Urinary bladder (tissue), 4 donors: Measurements from ENCODE around the gene F11R. TPM values are rescaled to one million over a fixed set of nuclear protein-coding genes. Genes with fewer than 3 reads are reported as not detected.
"Not testable (repeated sequence)": the region's sequence is repeated elsewhere in the genome, so short reads cannot be mapped to it uniquely, and the experiment has no call there.

Experiments used
- DNase-seq: peaks from one replicate; pipeline ENCODE4 v3.0.0-alpha.2; 2015; ENCODE audit errors: extremely low spot score
- H3K27ac ChIP-seq: one replicate; pipeline ENCODE4 v1.5.1; 2013; ENCODE audit warnings: low read depth, mild to moderate bottlenecking, moderate library complexity
- H3K36me3 ChIP-seq: one replicate; pipeline ENCODE4 v1.6.1; 2013; ENCODE audit warnings: mild to moderate bottlenecking, moderate library complexity; ENCODE audit not compliant: insufficient read depth
- H3K4me1 ChIP-seq: one replicate; pipeline ENCODE4 v1.6.1; 2013; ENCODE audit warnings: mild to moderate bottlenecking, moderate library complexity; ENCODE audit not compliant: insufficient read depth
- H3K4me3 ChIP-seq: one replicate; pipeline ENCODE4 v1.5.1; 2013; ENCODE audit warnings: low read depth, low read length
- WGBS: extraction: QIAGEN DNeasy Blood & Tissue Kit; methylation state at CpG from one replicate; pipeline ENCODE4 v1.1.7; 2013; 5-methylcytosine and 5-hydroxymethylcytosine counted together
- polyA plus RNA-seq: library from polyadenylated mRNA; stranded (reverse); fragments of 200-250 nt; gene quantifications from one replicate; pipeline ENCODE4 v1.2.3, GENCODE V29; 2013
- total RNA-seq: library from RNA; depleted of rRNA; stranded (reverse); fragments of >200 nt; gene quantifications from one replicate; pipeline ENCODE4 v1.2.3, GENCODE V29; 2014
- donor health status: healthy with polysubstance abuse.
- donor health status: healthy.

The F11R gene
- total and polyA plus RNA-seq, 2 donors, result 23.4 to 35.2 TPM

GRCh38 chr1:160992036-160992435 lies 28.9 kb downstream of the F11R start:
- WGBS, result 91% methylated on average over 4 of the region's 4 CpGs
- H3K4me1 ChIP-seq, H3K27ac ChIP-seq, H3K4me3 ChIP-seq, H3K36me3 ChIP-seq, DNase-seq: not testable (repeated sequence)

GRCh38 chr1:160987359-160988050 lies 33.4 kb downstream of the F11R start:
- no peak for DNase-seq
- WGBS, result 63% methylated on average over 8 of the region's 8 CpGs
- H3K4me1 ChIP-seq, result no peaks in the 10 kb centered on the region

DNA sequence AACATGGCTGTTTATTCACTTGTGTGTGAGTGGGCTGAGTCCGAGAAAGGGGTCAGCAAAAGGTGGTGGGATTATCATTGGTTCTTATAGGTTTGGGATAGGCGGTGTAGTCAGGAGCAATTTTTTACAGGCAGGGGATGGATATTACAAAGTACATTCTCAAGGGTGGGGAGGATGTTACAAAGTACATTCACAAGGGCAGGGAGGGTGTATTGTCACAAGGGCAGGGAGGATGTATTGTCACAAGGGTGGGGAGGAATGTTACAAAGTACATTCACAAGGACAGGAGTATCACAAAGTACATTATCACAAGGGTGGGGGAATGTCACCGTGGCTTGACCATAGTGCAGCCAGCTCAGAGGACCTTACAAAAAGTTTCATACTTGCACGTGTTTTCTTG lies 35.2 kb downstream of the F11R start:
- whole genome bisulfite sequencing, result 91% methylated on average over 4 of the region's 4 CpGs
- no peak overlapping the region for H3K27ac ChIP-seq

More at GRCh38 chr1:160987359-160988050, 33.4 kb downstream of the F11R start:
- no peak overlapping the region for H3K27ac ChIP-seq
- H3K4me3 ChIP-seq, result no peak overlapping the region
- no peaks in the 10 kb centered on the region for H3K36me3 ChIP-seq

GRCh38 chr1:160981584-160982411 lies 39.2 kb downstream of the F11R start:
- Histone ChIP-seq H3K4me3 (no peak overlapping the region), H3K27ac (no peak overlapping the region), H3K36me3 (no peaks in the 10 kb centered on the region), H3K4me1 (no peaks in the 10 kb centered on the region)
- no peak for DNase-seq
- 5% methylated on average over 42 of the region's 42 CpGs for WGBS

More for the DNA sequence above, 35.2 kb downstream of the F11R start:
- no peaks in the 10 kb centered on the region for H3K36me3 ChIP-seq
- DNase-seq, result no peak
- H3K4me1 ChIP-seq, result no peaks in the 10 kb centered on the region
- H3K4me3 ChIP-seq, result no peak overlapping the region

GRCh38 chr1:160979286-160979685 lies 41.7 kb downstream of the F11R start:
- WGBS, result 87% methylated on average over 2 of the region's 2 CpGs
- H3K4me1 ChIP-seq, result no peaks in the 10 kb centered on the region
- H3K27ac ChIP-seq, result no peak overlapping the region
- no peak for DNase-seq
- H3K36me3 ChIP-seq, result no peaks in the 10 kb centered on the region
- H3K4me3 ChIP-seq, result no peak overlapping the region

DNA sequence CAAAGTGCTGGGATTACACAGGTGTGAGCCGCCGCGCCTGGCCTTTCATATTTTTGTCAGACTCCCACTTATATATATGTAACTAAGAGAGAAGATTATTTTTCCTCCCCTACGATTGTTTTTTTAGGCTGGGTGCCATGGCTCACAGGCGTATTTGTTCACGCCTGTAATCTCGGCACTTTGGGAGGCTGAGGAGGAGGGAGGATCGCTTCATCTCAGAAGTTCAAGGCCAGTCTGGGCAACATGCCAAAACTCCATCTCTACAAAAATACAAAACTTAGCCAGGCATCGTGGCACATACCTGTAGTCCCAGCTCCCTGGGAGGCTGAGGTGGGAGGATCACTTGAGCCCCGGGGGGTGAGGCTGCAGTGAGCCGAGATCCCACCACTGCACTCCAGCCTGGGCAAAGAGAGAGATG lies 42.4 kb downstream of the F11R start:
- H3K4me1 ChIP-seq, result no peaks in the 10 kb centered on the region
- H3K4me3 ChIP-seq, result no peak overlapping the region
- WGBS, result 66% methylated on average over 11 of the region's 11 CpGs
- no peaks in the 10 kb centered on the region for H3K36me3 ChIP-seq
- no peak overlapping the region for H3K27ac ChIP-seq
- no peak for DNase-seq

- Histone ChIP-seq H3K4me3 (no peak overlapping the region), H3K4me1 (no peaks in the 10 kb centered on the region), H3K27ac (no peak overlapping the region), H3K36me3 (no peaks in the 10 kb centered on the region)
- 93% methylated on average over 2 of the region's 2 CpGs for WGBS
- no peak for DNase-seq
These were observed 45.9 kb downstream of the F11R start for GRCh38 chr1:160975026-160975425.

- Histone ChIP-seq H3K4me1 (no peaks in the 10 kb centered on the region), H3K4me3 (no peak overlapping the region), H3K27ac (no peak overlapping the region), H3K36me3 (no peaks in the 10 kb centered on the region)
- WGBS, result 80% methylated on average over 4 of the region's 4 CpGs
- no peak for DNase-seq
These were observed 47.5 kb downstream of the F11R start for GRCh38 chr1:160973491-160973890.

DNA sequence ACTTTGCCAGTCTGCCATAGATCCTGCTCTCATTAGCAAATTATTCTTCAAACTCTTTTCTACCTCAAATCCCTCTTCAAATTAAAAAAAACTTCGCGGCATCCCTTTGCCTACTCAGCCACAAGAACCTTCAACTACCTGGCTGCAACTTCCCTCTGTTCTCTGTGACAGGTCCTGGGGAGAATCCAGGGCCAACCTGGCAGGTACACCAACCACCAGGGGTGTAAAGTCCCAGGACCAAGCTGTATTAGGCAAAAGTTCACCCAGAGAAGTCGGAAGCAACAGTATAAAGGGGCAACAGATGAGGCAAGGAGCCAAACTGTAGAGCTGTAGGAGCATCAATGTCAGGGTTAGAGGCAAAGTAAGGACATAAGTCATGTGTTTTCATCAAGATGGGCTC lies 48.0 kb downstream of the F11R start:
- Histone ChIP-seq H3K36me3 (no peaks in the 10 kb centered on the region), H3K4me3 (no peak overlapping the region), H3K4me1 (no peaks in the 10 kb centered on the region), H3K27ac (no peak overlapping the region)
- WGBS, result 45% methylated on average over 3 of the region's 3 CpGs
- DNase-seq, result no peak

DNA sequence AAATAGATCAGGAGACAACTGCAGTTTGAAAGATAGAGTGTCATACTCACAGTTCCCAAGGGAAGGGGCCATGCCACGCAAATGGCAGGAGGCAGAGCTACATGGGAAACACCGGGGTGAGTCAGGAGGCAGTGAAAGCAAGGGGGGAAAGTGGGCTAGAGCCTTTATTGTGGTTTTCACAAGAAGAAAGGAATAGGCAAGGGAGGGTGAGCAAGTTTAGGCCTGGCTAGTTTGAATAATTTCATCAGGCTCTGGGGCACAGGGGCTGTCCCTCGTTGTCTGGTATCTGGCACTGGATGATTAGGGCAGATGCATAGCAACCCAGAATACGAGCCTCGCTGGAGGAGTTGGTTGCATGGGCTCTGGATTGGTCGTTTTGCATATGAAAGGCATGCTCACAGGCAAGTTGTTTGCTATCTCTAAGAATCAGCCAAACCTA lies 49.3 kb downstream of the F11R start:
- 28% methylated on average over 6 of the region's 6 CpGs for WGBS
- Histone ChIP-seq H3K4me1 (no peaks in the 10 kb centered on the region), H3K36me3 (no peaks in the 10 kb centered on the region), H3K27ac (no peak overlapping the region), H3K4me3 (no peak overlapping the region)
- DNase-seq, result no peak

- H3K36me3 ChIP-seq, result no peaks in the 10 kb centered on the region
- no peak overlapping the region for H3K27ac ChIP-seq
- DNase-seq, result no peak
- 29% methylated on average over 4 of the region's 4 CpGs for WGBS
- H3K4me3 ChIP-seq, result no peak overlapping the region
- H3K4me1 ChIP-seq, result no peaks in the 10 kb centered on the region
These were observed 57.4 kb downstream of the F11R start for GRCh38 chr1:160963521-160963920.

- H3K27ac ChIP-seq, result no peak overlapping the region
- H3K4me1 ChIP-seq, result no peaks in the 10 kb centered on the region
- WGBS, result 52% methylated on average over 1 of the region's 1 CpG
- no peak overlapping the region for H3K4me3 ChIP-seq
- no peaks in the 10 kb centered on the region for H3K36me3 ChIP-seq
- DNase-seq, result no peak
These were observed 59.5 kb downstream of the F11R start for GRCh38 chr1:160961419-160961818.

DNA sequence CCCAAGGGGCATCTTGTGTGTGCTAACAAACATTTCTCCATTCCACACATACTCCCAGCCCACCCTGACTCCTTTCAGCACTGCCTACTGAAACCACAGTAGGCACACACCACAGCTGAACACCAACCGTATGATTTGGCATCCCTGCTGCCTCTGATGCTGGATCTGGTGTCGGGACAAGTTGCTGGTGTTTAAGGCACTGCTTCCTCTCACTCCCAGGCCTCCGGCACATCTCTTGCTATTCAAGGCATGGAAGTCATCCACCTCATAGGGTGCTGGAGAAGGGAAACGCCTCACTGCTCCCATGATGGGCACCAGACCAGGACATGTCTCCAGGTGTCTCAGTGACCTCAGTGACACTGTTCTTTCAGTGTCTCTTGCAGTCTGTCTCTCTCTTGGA lies 64.0 kb downstream of the F11R start:
- 69% methylated on average over 4 of the region's 4 CpGs for WGBS
- H3K4me1 ChIP-seq, result peaks cover 1% of the 10 kb centered on the region
- no peaks in the 10 kb centered on the region for H3K36me3 ChIP-seq
- H3K4me3 ChIP-seq, result no peak overlapping the region
- no peak overlapping the region for H3K27ac ChIP-seq
- no peak for DNase-seq
